Astrocyte of the cerebellum (primary cell): ENCODE measurements around the gene CALHM5.

Experiments used
- DNase-seq: peaks from one replicate; pipeline ENCODE4 v3.0.0-alpha.2; 2011; ENCODE audit warnings: low read depth
- H3K4me3 ChIP-seq: 2 replicates; pipeline ENCODE4 v1.5.1; 2011; ENCODE audit warnings: mild to moderate bottlenecking, low read depth, low read length, moderate library complexity
- in situ Hi-C: cut with HindIII; loops from 2 replicates; pipeline ENCODE4 v1.10.0; 2017; ENCODE audit warnings: low sequenced_read_pairs
- TF ChIP-seq, protein P1 (sequence below): IDR thresholded peaks from 2 replicates; pipeline ENCODE4 v1.5.1; 2012; ENCODE audit warnings: low read length, low read depth, moderate library complexity, mild to moderate bottlenecking; ENCODE audit errors: missing control alignments

Gene CALHM5

DNA sequence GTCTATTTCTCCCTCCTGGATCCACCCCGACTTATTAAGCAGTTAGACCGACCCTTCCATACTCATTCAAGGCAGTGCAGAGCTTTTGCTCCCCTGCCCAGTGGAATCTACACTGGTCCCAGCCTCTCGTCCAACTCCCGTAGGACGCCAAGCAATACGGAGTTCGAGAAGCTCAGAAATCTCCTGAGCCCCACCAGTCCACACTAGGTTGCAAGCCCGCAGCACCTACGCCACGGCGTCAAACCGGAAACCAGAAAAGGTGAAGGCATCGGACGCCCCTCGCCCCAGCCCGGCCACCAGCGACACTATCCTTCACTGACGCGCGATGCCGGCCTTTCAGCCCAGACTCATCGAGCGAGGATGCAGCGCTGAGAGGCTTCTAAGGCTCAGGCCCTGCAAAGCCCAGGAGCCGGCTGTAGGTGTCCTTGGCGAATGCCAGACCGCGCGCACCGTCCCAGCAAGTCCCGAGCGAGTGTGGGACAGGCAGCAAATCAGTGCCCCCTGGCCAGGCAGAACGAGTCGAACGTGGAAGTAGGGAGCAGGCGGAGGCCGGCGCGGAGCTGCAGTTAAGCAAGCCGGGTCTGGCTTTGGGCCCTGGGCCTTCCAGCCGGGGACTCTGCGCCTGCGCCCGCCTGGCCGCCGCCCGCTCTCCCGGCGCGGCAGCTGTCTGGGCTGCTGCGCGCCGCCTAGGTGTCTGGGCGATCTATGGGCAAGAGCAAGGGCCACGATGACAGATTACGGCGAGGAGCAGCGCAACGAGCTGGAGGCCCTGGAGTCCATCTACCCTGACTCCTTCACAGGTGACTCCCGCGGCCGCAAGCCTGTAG, 59.6 kb downstream of the CALHM5 start, which contains the start of gene RWDD1:
RWDD1 (plus strand) TSS at position 649 of the 827 bp plus-strand sequence; CDS start at position 728, 79 bp downstream.
- TF ChIP-seq, protein P1, sequence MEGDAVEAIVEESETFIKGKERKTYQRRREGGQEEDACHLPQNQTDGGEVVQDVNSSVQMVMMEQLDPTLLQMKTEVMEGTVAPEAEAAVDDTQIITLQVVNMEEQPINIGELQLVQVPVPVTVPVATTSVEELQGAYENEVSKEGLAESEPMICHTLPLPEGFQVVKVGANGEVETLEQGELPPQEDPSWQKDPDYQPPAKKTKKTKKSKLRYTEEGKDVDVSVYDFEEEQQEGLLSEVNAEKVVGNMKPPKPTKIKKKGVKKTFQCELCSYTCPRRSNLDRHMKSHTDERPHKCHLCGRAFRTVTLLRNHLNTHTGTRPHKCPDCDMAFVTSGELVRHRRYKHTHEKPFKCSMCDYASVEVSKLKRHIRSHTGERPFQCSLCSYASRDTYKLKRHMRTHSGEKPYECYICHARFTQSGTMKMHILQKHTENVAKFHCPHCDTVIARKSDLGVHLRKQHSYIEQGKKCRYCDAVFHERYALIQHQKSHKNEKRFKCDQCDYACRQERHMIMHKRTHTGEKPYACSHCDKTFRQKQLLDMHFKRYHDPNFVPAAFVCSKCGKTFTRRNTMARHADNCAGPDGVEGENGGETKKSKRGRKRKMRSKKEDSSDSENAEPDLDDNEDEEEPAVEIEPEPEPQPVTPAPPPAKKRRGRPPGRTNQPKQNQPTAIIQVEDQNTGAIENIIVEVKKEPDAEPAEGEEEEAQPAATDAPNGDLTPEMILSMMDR = no peak
- peak; percentile 99 for DNase-seq
- peak within 1 kb of the TSS; percentile 65 for H3K4me3 ChIP-seq
- in situ Hi-C loops = no loop called here

DNA sequence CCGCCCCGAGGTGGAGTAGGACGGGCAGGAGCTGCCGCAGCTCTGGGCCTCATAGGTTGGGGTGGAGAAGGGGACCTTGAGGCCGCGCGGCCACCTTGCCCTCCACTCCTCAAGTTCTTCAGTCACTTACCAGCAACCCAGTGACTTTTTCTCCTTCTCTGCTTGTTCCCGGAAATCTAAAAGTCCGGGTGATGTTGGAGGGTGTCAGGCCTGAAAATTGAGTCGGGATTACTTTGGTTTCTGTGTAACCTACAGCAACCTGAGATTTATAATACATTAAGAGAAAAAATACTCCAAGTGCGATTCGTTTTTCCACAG, 60.2 kb downstream of the CALHM5 start:
- TF ChIP-seq, protein P1 = no peak
- DNase-seq = no peak
- in situ Hi-C loops = no loop called here
- H3K4me3 ChIP-seq = peak overlapping the region; percentile 65

DNA sequence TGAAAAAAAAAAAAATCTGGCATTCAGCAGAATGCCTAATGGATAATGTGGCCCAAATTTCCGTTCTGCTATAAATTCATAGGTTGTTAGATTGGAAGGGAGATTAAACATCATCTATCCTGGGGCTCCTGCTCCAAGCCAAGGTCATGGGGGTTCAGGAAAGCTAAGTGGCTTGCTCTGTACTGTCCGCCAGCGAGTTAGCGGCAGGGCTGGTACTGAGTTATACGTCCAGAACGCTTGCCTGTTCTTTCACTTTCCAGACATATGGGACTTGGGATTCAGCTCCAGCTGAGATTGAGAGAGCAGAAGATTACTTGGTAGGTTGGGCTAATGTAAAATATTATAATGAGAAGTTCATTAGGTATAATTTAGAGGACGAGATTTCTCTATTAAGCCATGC, 60.7 kb downstream of the CALHM5 start:
- in situ Hi-C loops = no loop called here
- peak overlapping the region; percentile 65 for H3K4me3 ChIP-seq
- no peak for DNase-seq
- TF ChIP-seq, protein P1 = no peak
